OCI-LY1 (cell line): ENCODE data around the gene PLEKHM1.

Source experiments
- H2AFZ ChIP-seq: fragments of 200-600 bp; sonication (generic), shearing (Covaris generic); 2 replicates; pipeline ENCODE4 v1.6.0; 2014; ENCODE audit warnings: antibody characterized with exemption, mild to moderate bottlenecking, low read length
- H3F3A ChIP-seq: fragments of 200-600 bp; sonication (generic), shearing (Covaris generic); 2 replicates; pipeline ENCODE4 v1.6.0; 2014; ENCODE audit warnings: mild to moderate bottlenecking, antibody characterized with exemption, low read length, moderate library complexity; ENCODE audit not compliant: insufficient read depth
- H3K27ac ChIP-seq: fragments of 200-600 bp; sonication (generic); 2 replicates; pipeline ENCODE4 v1.5.1; 2014; ENCODE audit warnings: low read length, mixed run types, mild to moderate bottlenecking, low read depth; ENCODE audit not compliant: poor library complexity, severe bottlenecking
- H3K27me3 ChIP-seq: fragments of 200-600 bp; sonication (generic); 2 replicates; pipeline ENCODE4 v1.6.0; 2014; ENCODE audit warnings: antibody characterized with exemption, mild to moderate bottlenecking, low read length, moderate library complexity; ENCODE audit not compliant: insufficient read depth
- H3K36me3 ChIP-seq: fragments of 200-600 bp; sonication (generic); 2 replicates; pipeline ENCODE4 v1.6.1; 2014; ENCODE audit warnings: mild to moderate bottlenecking, antibody characterized with exemption, low read length, moderate library complexity, mixed read lengths; ENCODE audit not compliant: insufficient read depth
- H3K4me1 ChIP-seq: fragments of 200-600 bp; sonication (generic); 2 replicates; pipeline ENCODE4 v1.5.1; 2014; ENCODE audit warnings: mild to moderate bottlenecking, low read length, moderate library complexity; ENCODE audit not compliant: insufficient read depth, severe bottlenecking
- H3K4me2 ChIP-seq: fragments of 200-600 bp; sonication (generic), shearing (Covaris generic); 2 replicates; pipeline ENCODE4 v1.6.1; 2014; ENCODE audit warnings: low read length
- H3K4me3 ChIP-seq: fragments of 200-600 bp; sonication (generic); 2 replicates; pipeline ENCODE4 v1.5.1; 2014; ENCODE audit warnings: low read length, low read depth, mild to moderate bottlenecking, mixed read lengths; ENCODE audit not compliant: poor library complexity, severe bottlenecking
- H3K79me2 ChIP-seq: fragments of 200-600 bp; shearing (Covaris generic); 2 replicates; pipeline ENCODE4 v1.6.1; 2016; ENCODE audit warnings: mixed run types, low read length, mixed read lengths; ENCODE audit not compliant: insufficient read depth
- H3K9ac ChIP-seq: fragments of 200-600 bp; sonication (generic), shearing (Covaris generic); 2 replicates; pipeline ENCODE4 v1.6.1; 2014; ENCODE audit warnings: mild to moderate bottlenecking, low read length, mixed read lengths
- H3K9me2 ChIP-seq: fragments of 200-600 bp; sonication (generic), shearing (Covaris generic); 2 replicates; pipeline ENCODE4 v1.6.1; 2014; ENCODE audit warnings: low read depth, mild to moderate bottlenecking, low read length, mixed read lengths
- H3K9me3 ChIP-seq: fragments of 200-600 bp; shearing (Covaris generic); 2 replicates; pipeline ENCODE4 v1.6.1; 2014; ENCODE audit warnings: low read length, mixed read lengths
- H4K20me1 ChIP-seq: fragments of 200-600 bp; sonication (generic), shearing (Covaris generic); 2 replicates; pipeline ENCODE4 v1.6.0; 2016; ENCODE audit warnings: mild to moderate bottlenecking, low read length; ENCODE audit not compliant: insufficient read depth
- EZH2 ChIP-seq: fragments of 200-600 bp; sonication (generic), shearing (Covaris generic); IDR thresholded peaks from 2 replicates; pipeline ENCODE4 v1.8.0; 2017; ENCODE audit warnings: borderline replicate concordance, mixed run types, mild to moderate bottlenecking, antibody characterized with exemption, low read length, moderate library complexity, mixed read lengths
- TF ChIP-seq, protein P1 (sequence below): fragments of 200-600 bp; sonication (generic), shearing (Covaris generic); IDR thresholded peaks from 2 replicates; pipeline ENCODE4 v1.5.1; 2017; ENCODE audit warnings: mild to moderate bottlenecking, antibody characterized with exemption, low read length, moderate library complexity, mixed read lengths

Gene PLEKHM1

DNA sequence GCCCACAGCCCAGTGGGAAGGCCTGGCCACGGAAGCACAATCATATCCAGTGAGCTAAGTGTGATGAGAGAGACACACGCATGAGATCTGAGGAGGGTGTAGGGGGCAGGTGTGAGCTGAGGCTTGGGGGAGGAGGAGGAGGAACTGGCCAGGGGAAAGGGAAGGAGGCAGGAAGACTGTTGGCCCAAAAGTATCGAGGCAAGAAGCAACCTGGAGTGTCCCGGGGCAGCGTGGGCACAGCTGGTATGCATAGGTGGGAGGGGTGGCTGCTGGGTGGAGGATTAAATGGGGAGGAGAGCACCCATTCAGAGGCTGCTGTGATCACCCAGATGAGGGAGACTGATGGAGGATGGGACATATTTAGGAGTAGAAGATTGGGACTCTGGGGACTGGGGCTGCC lies 99.2 kb downstream of the PLEKHM1 start:
- H3F3A ChIP-seq, result no peaks in the 10 kb centered on the region
- no peaks in the 10 kb centered on the region for H3K9me3 ChIP-seq
- no peak overlapping the region for H3K9ac ChIP-seq
- no peak overlapping the region for H3K4me3 ChIP-seq
- TF ChIP-seq, protein P1, sequence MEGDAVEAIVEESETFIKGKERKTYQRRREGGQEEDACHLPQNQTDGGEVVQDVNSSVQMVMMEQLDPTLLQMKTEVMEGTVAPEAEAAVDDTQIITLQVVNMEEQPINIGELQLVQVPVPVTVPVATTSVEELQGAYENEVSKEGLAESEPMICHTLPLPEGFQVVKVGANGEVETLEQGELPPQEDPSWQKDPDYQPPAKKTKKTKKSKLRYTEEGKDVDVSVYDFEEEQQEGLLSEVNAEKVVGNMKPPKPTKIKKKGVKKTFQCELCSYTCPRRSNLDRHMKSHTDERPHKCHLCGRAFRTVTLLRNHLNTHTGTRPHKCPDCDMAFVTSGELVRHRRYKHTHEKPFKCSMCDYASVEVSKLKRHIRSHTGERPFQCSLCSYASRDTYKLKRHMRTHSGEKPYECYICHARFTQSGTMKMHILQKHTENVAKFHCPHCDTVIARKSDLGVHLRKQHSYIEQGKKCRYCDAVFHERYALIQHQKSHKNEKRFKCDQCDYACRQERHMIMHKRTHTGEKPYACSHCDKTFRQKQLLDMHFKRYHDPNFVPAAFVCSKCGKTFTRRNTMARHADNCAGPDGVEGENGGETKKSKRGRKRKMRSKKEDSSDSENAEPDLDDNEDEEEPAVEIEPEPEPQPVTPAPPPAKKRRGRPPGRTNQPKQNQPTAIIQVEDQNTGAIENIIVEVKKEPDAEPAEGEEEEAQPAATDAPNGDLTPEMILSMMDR, result no peak
- no peak for TF ChIP-seq EZH2
- H3K27ac ChIP-seq, result no peak overlapping the region
- H3K9me2 ChIP-seq, result no peaks in the 10 kb centered on the region
- no peak overlapping the region for H2AFZ ChIP-seq
- no peaks in the 10 kb centered on the region for H3K79me2 ChIP-seq
- H3K27me3 ChIP-seq, result peaks cover 7% of the 10 kb centered on the region; the same call in 1 of the 2 replicates
- H3K4me1 ChIP-seq, result no peaks in the 10 kb centered on the region
- H3K36me3 ChIP-seq, result peaks cover 8% of the 10 kb centered on the region; the same call in 1 of the 2 replicates
- no peak overlapping the region for H3K4me2 ChIP-seq
- H4K20me1 ChIP-seq, result no peaks in the 10 kb centered on the region

DNA sequence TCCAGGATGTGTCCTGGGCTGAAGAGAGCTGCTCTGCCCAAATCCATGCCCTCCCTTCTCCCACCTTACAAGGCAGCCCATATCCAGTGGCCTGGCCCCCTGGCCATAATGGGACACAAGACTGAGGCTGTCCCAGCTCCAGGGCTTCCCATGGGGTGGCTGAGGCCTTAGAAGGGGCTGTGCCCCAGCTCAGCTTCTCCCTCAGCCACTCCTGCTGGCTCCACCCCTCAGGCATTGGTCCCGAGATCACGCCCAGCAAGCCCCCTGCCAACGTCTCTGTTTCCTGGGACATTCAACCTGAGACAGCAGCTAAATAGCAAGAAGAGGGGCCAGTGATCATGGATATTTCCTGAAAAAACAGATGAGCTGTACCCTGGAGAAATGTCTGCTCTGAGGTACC lies 101.2 kb downstream of the PLEKHM1 start:
- Histone ChIP-seq H3K4me3 (no peak overlapping the region), H3K36me3 (peaks cover under 1% of the 10 kb centered on the region; the same call in 1 of the 2 replicates), H2AFZ (no peak overlapping the region), H4K20me1 (no peaks in the 10 kb centered on the region), H3K9me2 (no peaks in the 10 kb centered on the region), H3K27ac (no peak overlapping the region), H3K9ac (no peak overlapping the region), H3K79me2 (no peaks in the 10 kb centered on the region), H3K9me3 (no peaks in the 10 kb centered on the region), H3K27me3 (peaks cover 7% of the 10 kb centered on the region; the same call in 1 of the 2 replicates), H3K4me1 (no peaks in the 10 kb centered on the region), H3K4me2 (no peak overlapping the region), H3F3A (no peaks in the 10 kb centered on the region)
- TF ChIP-seq EZH2, result no peak
- TF ChIP-seq, protein P1, result no peak

DNA sequence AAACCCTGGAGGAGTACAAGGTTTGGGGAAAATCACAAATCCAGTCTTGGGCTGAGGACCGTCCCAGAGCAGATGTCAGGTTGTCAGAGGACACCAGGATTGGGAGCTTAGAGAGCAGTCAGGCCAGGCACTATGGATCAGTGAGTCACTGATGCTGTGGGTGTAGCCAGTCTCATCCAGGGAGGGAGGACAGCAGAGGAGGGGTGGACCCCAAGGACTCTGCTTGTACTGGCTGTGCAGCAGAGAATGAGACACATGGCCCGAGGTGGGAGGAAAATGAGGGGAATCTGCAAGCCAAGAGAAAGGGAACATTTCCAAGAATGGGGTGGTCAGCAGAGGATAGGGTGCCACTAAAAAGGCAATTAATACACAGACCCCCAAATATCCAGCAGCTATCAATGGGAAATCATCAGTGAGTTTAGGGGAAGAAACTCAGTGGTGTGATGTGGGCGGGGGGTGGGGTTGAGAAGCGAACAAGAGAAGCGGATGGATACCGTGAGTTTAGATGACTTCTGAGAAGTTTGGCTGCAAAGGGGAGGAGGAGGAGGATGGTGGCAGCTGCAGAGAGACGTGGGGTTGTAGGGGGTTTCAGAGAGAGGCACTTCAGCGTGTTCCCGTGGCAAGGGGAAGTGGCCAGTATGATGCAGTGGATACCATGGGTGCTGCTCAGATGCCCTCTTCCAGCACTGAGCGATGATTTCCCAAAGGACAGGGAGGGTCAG lies 101.8 kb downstream of the PLEKHM1 start:
- TF ChIP-seq EZH2, result no peak
- TF ChIP-seq, protein P1, result no peak
- Histone ChIP-seq H2AFZ (no peak overlapping the region), H4K20me1 (no peaks in the 10 kb centered on the region), H3K9ac (no peak overlapping the region), H3K27ac (no peak overlapping the region), H3K9me2 (no peaks in the 10 kb centered on the region), H3K36me3 (no peaks in the 10 kb centered on the region), H3F3A (no peaks in the 10 kb centered on the region), H3K79me2 (no peaks in the 10 kb centered on the region), H3K4me2 (no peak overlapping the region), H3K4me3 (no peak overlapping the region), H3K4me1 (no peaks in the 10 kb centered on the region), H3K9me3 (no peaks in the 10 kb centered on the region), H3K27me3 (peaks cover 7% of the 10 kb centered on the region; the same call in 1 of the 2 replicates)
